HFF-Myc (cell line): ENCODE measurements around the gene GCH1.

Source experiments
- DNase-seq: peaks from one replicate; pipeline ENCODE4 v3.0.0-alpha.2; 2011; ENCODE audit warnings: low read depth; ENCODE audit errors: extremely low read depth
- H3K4me3 ChIP-seq: replicated peaks from 2 replicates; pipeline ENCODE4 v1.5.1; 2011; ENCODE audit warnings: low read depth, mild to moderate bottlenecking, control low read depth, low read length
- CTCF ChIP-seq: IDR thresholded peaks from 2 replicates; pipeline ENCODE4 v1.5.1; 2012; ENCODE audit warnings: mild to moderate bottlenecking, low read depth, low read length, control low read depth; ENCODE audit errors: missing control alignments

GCH1 gene

GRCh38 chr14:54848910-54849309 lies 53.7 kb downstream of the GCH1 start:
- no peak for DNase-seq
- no peak for TF ChIP-seq CTCF
- no peak overlapping the region for H3K4me3 ChIP-seq

GRCh38 chr14:54845641-54846040 lies 57.0 kb downstream of the GCH1 start:
- TF ChIP-seq CTCF, result no peak
- no peak for DNase-seq
- no peak overlapping the region for H3K4me3 ChIP-seq

GRCh38 chr14:54844479-54844878 lies 58.1 kb downstream of the GCH1 start:
- no peak for DNase-seq
- no peak for TF ChIP-seq CTCF
- H3K4me3 ChIP-seq, result no peak overlapping the region

- DNase-seq, result no peak
- H3K4me3 ChIP-seq, result no peak overlapping the region
- no peak for TF ChIP-seq CTCF
These were observed 61.8 kb downstream of the GCH1 start for GRCh38 chr14:54840798-54841197.

DNA sequence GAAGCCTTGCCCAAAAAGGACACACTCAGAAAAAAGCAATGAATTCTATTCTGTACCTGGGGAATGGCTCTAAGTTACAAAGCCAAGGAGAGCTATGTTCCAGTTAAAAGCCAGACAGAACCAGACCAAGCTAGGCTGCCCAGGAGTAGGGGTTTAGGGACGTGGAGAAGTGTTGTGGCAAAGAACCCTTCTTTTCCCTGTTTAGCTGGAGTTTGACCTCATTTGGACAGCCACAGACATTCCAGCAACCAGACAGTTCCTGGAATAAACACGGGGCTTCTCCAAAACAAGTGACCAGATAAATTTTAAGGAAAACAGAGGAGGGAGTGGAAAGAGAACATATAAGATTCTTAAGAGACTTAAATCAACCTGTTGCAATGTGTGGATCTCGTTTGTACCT lies 62.3 kb downstream of the GCH1 start:
- no peak overlapping the region for H3K4me3 ChIP-seq
- DNase-seq, result no peak
- TF ChIP-seq CTCF, result no peak

- H3K4me3 ChIP-seq, result no peak overlapping the region
- no peak for DNase-seq
- TF ChIP-seq CTCF, result no peak
These were observed 62.9 kb downstream of the GCH1 start for GRCh38 chr14:54839701-54840119.

GRCh38 chr14:54838931-54839512 lies 63.6 kb downstream of the GCH1 start:
- no peak for TF ChIP-seq CTCF
- DNase-seq, result no peak
- H3K4me3 ChIP-seq, result no peak overlapping the region
